Liver (tissue), 9 donors: ENCODE measurements around the gene UNC5A. TPM values are rescaled to one million over a fixed set of nuclear protein-coding genes. Genes with fewer than 3 reads are reported as not detected.

Source experiments
- DNase-seq: peaks from one replicate; pipeline ENCODE4 v3.0.0-alpha.2; 2017; ENCODE audit warnings: low spot score
- H3K27ac ChIP-seq, 2 donors: one replicate each; pipeline ENCODE4 v1.7.0; 2013; ENCODE audit warnings: inconsistent platforms in 2 of 2, low read length in 2 of 2, control low read depth in 1 of 2, low read depth in 1 of 2, mild to moderate bottlenecking in 1 of 2
- H3K27me3 ChIP-seq, 4 donors: one replicate each; pipeline versions ENCODE4 v1.6.1 to v1.7.0; 2013; ENCODE audit warnings: low read length in 3 of 4, inconsistent platforms in 1 of 4, mild to moderate bottlenecking in 1 of 4, moderate library complexity in 1 of 4; ENCODE audit not compliant: control insufficient read depth in 4 of 4, insufficient read depth in 4 of 4
- H3K36me3 ChIP-seq, 4 donors: one replicate each; pipeline versions ENCODE4 v1.6.1 to v1.7.0; 2013; ENCODE audit warnings: low read length in 3 of 4, mild to moderate bottlenecking in 3 of 4, low read depth in 1 of 4, moderate library complexity in 1 of 4; ENCODE audit not compliant: control insufficient read depth in 4 of 4, insufficient read depth in 3 of 4
- H3K4me1 ChIP-seq, 4 donors: one replicate each; pipeline versions ENCODE4 v1.6.1 to v1.7.0; 2013; ENCODE audit warnings: low read length in 3 of 4, mild to moderate bottlenecking in 3 of 4, moderate library complexity in 1 of 4; ENCODE audit not compliant: control insufficient read depth in 4 of 4, insufficient read depth in 4 of 4
- H3K4me3 ChIP-seq, 3 donors: one replicate each; pipeline versions ENCODE4 v1.6.1 to v1.7.0; 2013; ENCODE audit warnings: low read length in 3 of 3, control low read depth in 1 of 3, low read depth in 1 of 3, mild to moderate bottlenecking in 1 of 3
- H3K9ac ChIP-seq, 2 donors: one replicate each; pipeline ENCODE4 v1.7.0; 2013; ENCODE audit warnings: low read length in 2 of 2, mild to moderate bottlenecking in 2 of 2, moderate library complexity in 2 of 2, control low read depth in 1 of 2, low read depth in 1 of 2
- H3K9me3 ChIP-seq, 4 donors: one replicate each; pipeline versions ENCODE4 v1.6.1 to v1.7.0; 2013; ENCODE audit warnings: low read length in 3 of 4; ENCODE audit not compliant: control insufficient read depth in 4 of 4
- ATF3 ChIP-seq: IDR thresholded peaks from 2 replicates; pipeline ENCODE4 v1.6.1; 2016; ENCODE audit warnings: antibody characterized with exemption
- EGR1 ChIP-seq, 2 donors: IDR thresholded peaks; 2 replicates each; pipeline ENCODE4 v1.6.1; 2016 to 2018; ENCODE audit warnings: antibody characterized with exemption in 2 of 2, low read depth in 2 of 2
- FOXA1 ChIP-seq: IDR thresholded peaks from 2 replicates; pipeline ENCODE4 v1.6.1; 2016; ENCODE audit warnings: antibody characterized with exemption
- FOXA2 ChIP-seq: IDR thresholded peaks from 2 replicates; pipeline ENCODE4 v1.6.1; 2016; ENCODE audit warnings: antibody characterized with exemption
- GABPA ChIP-seq, 2 donors: IDR thresholded peaks in 1 of 2; conservative IDR thresholded peaks in 1 of 2; 2 replicates each; pipeline ENCODE4 v1.6.1; 2016; ENCODE audit warnings: antibody characterized with exemption in 2 of 2, mild to moderate bottlenecking in 1 of 2, moderate library complexity in 1 of 2
- HNF4A ChIP-seq, 2 donors: conservative IDR thresholded peaks; 2 replicates each; pipeline ENCODE4 v1.6.1; 2016; ENCODE audit warnings: antibody characterized with exemption in 2 of 2, mild to moderate bottlenecking in 2 of 2
- HNF4G ChIP-seq: IDR thresholded peaks from 2 replicates; pipeline ENCODE4 v1.6.1; 2016; ENCODE audit warnings: antibody characterized with exemption
- JUND ChIP-seq, 2 donors: IDR thresholded peaks; 2 replicates each; pipeline ENCODE4 v1.6.1; 2016; ENCODE audit warnings: antibody characterized with exemption in 2 of 2
- MAX ChIP-seq: IDR thresholded peaks from 2 replicates; pipeline ENCODE4 v1.6.1; 2016; ENCODE audit warnings: antibody characterized with exemption
- NR2F2 ChIP-seq: IDR thresholded peaks from 2 replicates; pipeline ENCODE4 v1.6.1; 2016; ENCODE audit warnings: antibody characterized with exemption
- RAD21 ChIP-seq, 2 donors: IDR thresholded peaks; 2 replicates each; pipeline ENCODE4 v1.6.1; 2016; ENCODE audit warnings: antibody characterized with exemption in 2 of 2, mild to moderate bottlenecking in 2 of 2
- RXRA ChIP-seq, 2 donors: IDR thresholded peaks; 2 replicates each; pipeline ENCODE4 v1.6.1; 2017 to 2018; ENCODE audit warnings: antibody characterized with exemption in 2 of 2, mild to moderate bottlenecking in 1 of 2
- SP1 ChIP-seq: IDR thresholded peaks from 2 replicates; pipeline ENCODE4 v1.6.1; 2018; ENCODE audit warnings: antibody characterized with exemption, mild to moderate bottlenecking
- TAF1 ChIP-seq: conservative IDR thresholded peaks from 2 replicates; pipeline ENCODE4 v1.6.1; 2016; ENCODE audit warnings: antibody characterized with exemption, mild to moderate bottlenecking
- YY1 ChIP-seq: IDR thresholded peaks from 2 replicates; pipeline ENCODE4 v1.6.1; 2016; ENCODE audit warnings: antibody characterized with exemption, mild to moderate bottlenecking
- WGBS: extraction: QIAGEN DNeasy Blood & Tissue Kit; methylation state at CpG from one replicate; pipeline ENCODE4 v1.1.7; 2013; 5-methylcytosine and 5-hydroxymethylcytosine counted together
- polyA plus RNA-seq, 2 donors: library from polyadenylated mRNA; stranded (reverse) in 1 of 2; unstranded in 1 of 2; fragments of 200-250 nt in 1 of 2; fragments of >200 nt in 1 of 2; fragmentation: Nextera tagmentation in 1 of 2; extraction: Ambion mirVana in 1 of 2; gene quantifications; one replicate each; pipeline versions ENCODE4 v1.2.1 to v1.2.3, GENCODE V29; 2013 to 2015
- total RNA-seq, 2 donors: library from RNA; depleted of rRNA; stranded (reverse); fragments of >200 nt; gene quantifications; one replicate each; pipeline ENCODE4 v1.2.3, GENCODE V29; 2014
- TF ChIP-seq, protein P1 (sequence below): IDR thresholded peaks from 2 replicates; pipeline ENCODE4 v1.6.1; 2016; ENCODE audit warnings: antibody characterized with exemption, mild to moderate bottlenecking
- TF ChIP-seq, protein P2 (sequence below): fragments of 150-350 bp; IDR thresholded peaks from 2 replicates; pipeline ENCODE4 v1.5.1; 2017; ENCODE audit warnings: improper control_type of control experiment, low read depth, low read length; ENCODE audit not compliant: missing input control
- donor health status: healthy.
- donor health status: healthy.
- donor health status: healthy.
- donor health status: healthy.
- donor health status: healthy.

Gene UNC5A
- total and polyA plus RNA-seq, 4 donors, result under 0.01 to 0.07 (median 0.03) TPM; not detected in 1

DNA sequence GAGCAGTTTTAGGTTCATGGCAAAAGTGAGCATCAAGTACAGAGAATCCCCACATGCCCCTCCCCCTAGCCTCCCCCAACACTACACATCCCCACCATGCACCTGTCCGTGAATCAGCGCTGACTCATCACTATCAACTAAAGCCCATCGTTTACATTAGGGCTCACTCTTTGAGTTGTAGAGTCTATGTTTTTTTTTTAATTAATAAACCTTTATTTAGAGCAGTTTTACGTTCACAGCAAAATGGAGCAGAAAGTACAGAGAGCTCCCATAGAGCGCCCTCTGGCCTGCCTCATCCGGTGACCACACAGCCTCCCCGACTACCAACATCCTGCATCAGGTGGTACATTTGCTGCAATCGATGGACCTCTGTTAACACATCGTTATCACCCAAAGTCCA, 47.9 kb upstream of the UNC5A start (continued):
- no peak for TF ChIP-seq TAF1
- no peak for TF ChIP-seq RXRA (IDR thresholded peaks at IDR 0.05)
- TF ChIP-seq NR2F2, result no peak
- no peak for TF ChIP-seq YY1
- TF ChIP-seq JUND (IDR thresholded peaks at IDR 0.05), result no peak
- no peak for TF ChIP-seq ATF3
- TF ChIP-seq SP1, result no peak

DNA sequence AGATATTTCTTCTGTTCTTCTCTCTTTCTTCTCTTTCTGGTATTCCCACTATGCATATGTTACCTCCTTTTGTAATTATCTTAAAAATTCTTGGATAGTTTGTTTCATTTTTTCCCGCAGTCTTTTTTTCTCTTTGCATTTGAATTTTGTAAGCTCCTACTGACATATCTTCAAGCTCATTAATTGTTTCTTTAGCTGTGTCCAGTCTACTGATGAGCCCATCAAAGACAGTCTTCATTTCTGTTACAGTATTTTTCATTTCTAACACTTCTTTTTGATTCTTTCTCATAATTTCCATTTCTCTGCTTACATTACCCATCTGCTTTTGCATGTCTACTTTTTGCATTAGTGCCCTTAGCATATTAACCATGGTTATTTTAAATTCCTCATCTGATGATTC, 44.7 kb upstream of the UNC5A start:
- H3K4me1 ChIP-seq, result no peaks in the 10 kb centered on the region
- no peaks in the 10 kb centered on the region for H3K36me3 ChIP-seq
- H3K27me3 ChIP-seq, result peaks cover 0 to 6% (median 4%) of the 10 kb centered on the region in 4 donors
- H3K4me3 ChIP-seq, result no peak overlapping the region
- peaks cover 0 to 5% (median 0%) of the 10 kb centered on the region in 4 donors for H3K9me3 ChIP-seq
- no peak overlapping the region for H3K27ac ChIP-seq
- WGBS, result 91% methylated on average over 1 of the region's 1 CpG
- DNase-seq, result no peak
- no peak overlapping the region for H3K9ac ChIP-seq
- TF ChIP-seq MAX, result no peak
- TF ChIP-seq JUND (IDR thresholded peaks at IDR 0.05), result no peak
- no peak for TF ChIP-seq HNF4A (conservative IDR thresholded peaks at IDR 0.05)
- no peak for TF ChIP-seq TAF1
- TF ChIP-seq HNF4G, result no peak
- TF ChIP-seq NR2F2, result no peak

DNA sequence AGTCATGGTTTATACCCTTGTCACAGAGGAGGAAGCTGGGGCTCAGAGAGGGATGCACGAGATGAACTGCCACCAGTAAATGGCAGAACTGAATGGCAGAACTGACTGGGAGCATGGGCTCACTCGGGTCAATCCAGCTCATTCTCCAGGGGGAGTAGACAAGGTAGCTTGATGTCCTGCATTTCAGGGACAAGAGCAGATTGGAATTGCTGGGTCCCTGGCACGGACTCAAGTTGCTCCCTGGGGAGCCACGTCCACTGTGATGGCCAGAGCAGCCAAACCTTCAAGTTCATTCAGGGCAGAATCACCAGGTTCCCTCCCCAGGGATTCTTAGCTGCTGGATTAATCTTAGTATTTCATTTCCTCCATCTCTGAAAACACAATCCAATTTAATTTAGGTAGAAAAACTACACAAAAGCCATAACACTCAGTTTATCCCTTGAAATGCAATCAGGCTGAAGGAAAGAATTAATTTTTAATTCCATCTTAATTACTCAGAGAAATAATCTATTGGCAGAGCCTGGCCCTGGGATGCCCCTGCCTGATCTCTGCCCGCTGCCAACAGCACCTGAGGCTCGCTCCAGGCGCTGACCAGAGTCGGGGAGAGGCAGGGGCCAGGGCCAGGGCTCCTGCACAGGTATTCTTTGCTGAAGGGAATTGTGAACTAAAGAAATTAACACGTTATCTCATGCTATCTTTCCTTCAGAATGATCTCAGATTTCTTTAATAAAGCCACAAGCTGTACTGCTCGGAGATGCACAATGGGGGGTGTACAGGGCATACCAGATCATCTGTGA, 42.0 kb upstream of the UNC5A start:
- no peak for TF ChIP-seq RAD21 (IDR thresholded peaks at IDR 0.05)
- no peak for TF ChIP-seq EGR1 (IDR thresholded peaks at IDR 0.05; ENCODE audit: low read depth in 2 of 2)
- no peak for TF ChIP-seq FOXA1
- TF ChIP-seq HNF4G, result no peak
- TF ChIP-seq SP1, result no peak
- TF ChIP-seq FOXA2, result no peak
- no peak for TF ChIP-seq YY1
- TF ChIP-seq MAX, result no peak
- 64% methylated on average over 10 of the region's 10 CpGs for WGBS
- no peaks in the 10 kb centered on the region for H3K4me1 ChIP-seq
- no peaks in the 10 kb centered on the region for H3K9me3 ChIP-seq
- H3K27me3 ChIP-seq, result peaks cover 0 to 6% (median 3%) of the 10 kb centered on the region in 4 donors
- H3K27ac ChIP-seq, result no peak overlapping the region
- no peak overlapping the region for H3K4me3 ChIP-seq
- no peak overlapping the region for H3K9ac ChIP-seq
- DNase-seq, result peak; percentile 16
- H3K36me3 ChIP-seq, result no peaks in the 10 kb centered on the region

- H3K27ac ChIP-seq, result no peak overlapping the region
- no peak overlapping the region for H3K9ac ChIP-seq
- no peak for DNase-seq
- H3K4me1 ChIP-seq, result no peaks in the 10 kb centered on the region
- H3K4me3 ChIP-seq, result no peak overlapping the region
- WGBS, result 87% methylated on average over 9 of the region's 9 CpGs
- no peaks in the 10 kb centered on the region for H3K36me3 ChIP-seq
- no peaks in the 10 kb centered on the region for H3K9me3 ChIP-seq
- H3K27me3 ChIP-seq, result peaks cover 0 to 6% (median 3%) of the 10 kb centered on the region in 4 donors
- TF ChIP-seq GABPA (IDR thresholded peaks at IDR 0.05 in 1 of 2, conservative IDR thresholded peaks at IDR 0.05 in 1 of 2) (no peak), RXRA (IDR thresholded peaks at IDR 0.05) (no peak), FOXA1 (no peak), RAD21 (IDR thresholded peaks at IDR 0.05) (no peak), NR2F2 (no peak), ATF3 (no peak), JUND (IDR thresholded peaks at IDR 0.05) (no peak)
- TF ChIP-seq, protein P1, sequence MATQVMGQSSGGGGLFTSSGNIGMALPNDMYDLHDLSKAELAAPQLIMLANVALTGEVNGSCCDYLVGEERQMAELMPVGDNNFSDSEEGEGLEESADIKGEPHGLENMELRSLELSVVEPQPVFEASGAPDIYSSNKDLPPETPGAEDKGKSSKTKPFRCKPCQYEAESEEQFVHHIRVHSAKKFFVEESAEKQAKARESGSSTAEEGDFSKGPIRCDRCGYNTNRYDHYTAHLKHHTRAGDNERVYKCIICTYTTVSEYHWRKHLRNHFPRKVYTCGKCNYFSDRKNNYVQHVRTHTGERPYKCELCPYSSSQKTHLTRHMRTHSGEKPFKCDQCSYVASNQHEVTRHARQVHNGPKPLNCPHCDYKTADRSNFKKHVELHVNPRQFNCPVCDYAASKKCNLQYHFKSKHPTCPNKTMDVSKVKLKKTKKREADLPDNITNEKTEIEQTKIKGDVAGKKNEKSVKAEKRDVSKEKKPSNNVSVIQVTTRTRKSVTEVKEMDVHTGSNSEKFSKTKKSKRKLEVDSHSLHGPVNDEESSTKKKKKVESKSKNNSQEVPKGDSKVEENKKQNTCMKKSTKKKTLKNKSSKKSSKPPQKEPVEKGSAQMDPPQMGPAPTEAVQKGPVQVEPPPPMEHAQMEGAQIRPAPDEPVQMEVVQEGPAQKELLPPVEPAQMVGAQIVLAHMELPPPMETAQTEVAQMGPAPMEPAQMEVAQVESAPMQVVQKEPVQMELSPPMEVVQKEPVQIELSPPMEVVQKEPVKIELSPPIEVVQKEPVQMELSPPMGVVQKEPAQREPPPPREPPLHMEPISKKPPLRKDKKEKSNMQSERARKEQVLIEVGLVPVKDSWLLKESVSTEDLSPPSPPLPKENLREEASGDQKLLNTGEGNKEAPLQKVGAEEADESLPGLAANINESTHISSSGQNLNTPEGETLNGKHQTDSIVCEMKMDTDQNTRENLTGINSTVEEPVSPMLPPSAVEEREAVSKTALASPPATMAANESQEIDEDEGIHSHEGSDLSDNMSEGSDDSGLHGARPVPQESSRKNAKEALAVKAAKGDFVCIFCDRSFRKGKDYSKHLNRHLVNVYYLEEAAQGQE, result no peak
- TF ChIP-seq, protein P2, sequence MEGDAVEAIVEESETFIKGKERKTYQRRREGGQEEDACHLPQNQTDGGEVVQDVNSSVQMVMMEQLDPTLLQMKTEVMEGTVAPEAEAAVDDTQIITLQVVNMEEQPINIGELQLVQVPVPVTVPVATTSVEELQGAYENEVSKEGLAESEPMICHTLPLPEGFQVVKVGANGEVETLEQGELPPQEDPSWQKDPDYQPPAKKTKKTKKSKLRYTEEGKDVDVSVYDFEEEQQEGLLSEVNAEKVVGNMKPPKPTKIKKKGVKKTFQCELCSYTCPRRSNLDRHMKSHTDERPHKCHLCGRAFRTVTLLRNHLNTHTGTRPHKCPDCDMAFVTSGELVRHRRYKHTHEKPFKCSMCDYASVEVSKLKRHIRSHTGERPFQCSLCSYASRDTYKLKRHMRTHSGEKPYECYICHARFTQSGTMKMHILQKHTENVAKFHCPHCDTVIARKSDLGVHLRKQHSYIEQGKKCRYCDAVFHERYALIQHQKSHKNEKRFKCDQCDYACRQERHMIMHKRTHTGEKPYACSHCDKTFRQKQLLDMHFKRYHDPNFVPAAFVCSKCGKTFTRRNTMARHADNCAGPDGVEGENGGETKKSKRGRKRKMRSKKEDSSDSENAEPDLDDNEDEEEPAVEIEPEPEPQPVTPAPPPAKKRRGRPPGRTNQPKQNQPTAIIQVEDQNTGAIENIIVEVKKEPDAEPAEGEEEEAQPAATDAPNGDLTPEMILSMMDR, result no peak
Measured at GRCh38 chr5:176769911-176770310, 40.4 kb upstream of the UNC5A start.
